Hippocampal formation (tissue), 2 donors: Measurements from ENCODE around the gene COL23A1.

Source experiments
- DNase-seq, 2 donors: peaks; one replicate each; lab custom pipeline; 2025; lab: John Stamatoyannopoulos, UW

Gene COL23A1

GRCh38 chr5:178460174-178460573 is 130.0 kb downstream of the COL23A1 start:
- DNase-seq: no peak

GRCh38 chr5:178458140-178458539 is 132.1 kb downstream of the COL23A1 start:
- no peak for DNase-seq

GRCh38 chr5:178457471-178457870 is 132.7 kb downstream of the COL23A1 start:
- no peak for DNase-seq

GRCh38 chr5:178455480-178455835 is 134.7 kb downstream of the COL23A1 start:
- DNase-seq: no peak

- no peak for DNase-seq
Measured at GRCh38 chr5:178454821-178455479, 135.2 kb downstream of the COL23A1 start.

- no peak for DNase-seq
Measured at GRCh38 chr5:178454303-178454702, 135.9 kb downstream of the COL23A1 start.

- no peak for DNase-seq
Measured at GRCh38 chr5:178453224-178453623, 137.0 kb downstream of the COL23A1 start.

- no peak for DNase-seq
Measured at GRCh38 chr5:178450121-178451028, 139.8 kb downstream of the COL23A1 start.

GRCh38 chr5:178449163-178450070 is 140.8 kb downstream of the COL23A1 start:
- no peak for DNase-seq

- no peak for DNase-seq
Measured at GRCh38 chr5:178445534-178445933, 144.7 kb downstream of the COL23A1 start.

GRCh38 chr5:178442405-178443257 is 147.6 kb downstream of the COL23A1 start:
- no peak for DNase-seq

GRCh38 chr5:178441486-178442270 is 148.5 kb downstream of the COL23A1 start:
- no peak for DNase-seq

GRCh38 chr5:178440181-178440580 is 150.0 kb downstream of the COL23A1 start:
- no peak for DNase-seq

- DNase-seq: no peak
Measured at GRCh38 chr5:178439493-178440180, 150.6 kb downstream of the COL23A1 start.

- DNase-seq: no peak
Measured at GRCh38 chr5:178438796-178439195, 151.4 kb downstream of the COL23A1 start.

- DNase-seq: no peak
Measured at GRCh38 chr5:178437386-178438075, 152.7 kb downstream of the COL23A1 start.

GRCh38 chr5:178436326-178436940 is 153.8 kb downstream of the COL23A1 start:
- DNase-seq: no peak

- no peak for DNase-seq
Measured at GRCh38 chr5:178435321-178436238, 154.6 kb downstream of the COL23A1 start.
